ENCODE measurements around the gene IL22RA2.

DNA sequence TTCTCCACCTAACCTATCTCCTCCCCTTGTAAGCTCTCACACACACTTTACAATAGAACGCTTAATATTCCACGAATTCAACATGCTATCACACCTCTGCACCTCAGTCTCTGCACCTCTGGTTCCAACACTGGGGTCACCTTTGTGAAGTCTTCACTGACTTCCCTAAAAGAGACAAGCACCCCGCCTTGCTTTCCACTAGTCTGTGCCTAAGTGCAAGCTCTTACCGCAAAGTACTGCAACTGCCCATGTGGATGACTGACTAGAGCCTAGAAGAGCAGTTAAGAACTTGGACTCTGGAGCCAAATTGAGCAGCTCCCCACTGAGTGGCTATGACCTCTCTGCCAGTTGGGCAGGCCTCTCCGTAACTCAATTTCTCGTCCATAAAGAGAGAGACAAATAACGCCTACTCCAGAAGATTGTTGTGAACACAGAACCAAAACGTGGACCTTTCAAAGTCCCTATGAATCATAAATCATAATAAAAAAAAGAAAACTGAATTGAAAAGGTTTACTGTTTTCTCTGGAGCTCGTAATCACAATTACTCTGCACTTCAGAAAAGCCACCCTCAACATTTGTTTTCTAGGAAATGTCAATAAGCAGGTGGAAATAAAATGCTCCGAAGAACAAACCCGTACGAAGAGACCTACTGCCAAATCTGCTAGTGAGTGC is 44.5 kb upstream of the IL22RA2 start:
- TF ChIP-seq, protein P1, sequence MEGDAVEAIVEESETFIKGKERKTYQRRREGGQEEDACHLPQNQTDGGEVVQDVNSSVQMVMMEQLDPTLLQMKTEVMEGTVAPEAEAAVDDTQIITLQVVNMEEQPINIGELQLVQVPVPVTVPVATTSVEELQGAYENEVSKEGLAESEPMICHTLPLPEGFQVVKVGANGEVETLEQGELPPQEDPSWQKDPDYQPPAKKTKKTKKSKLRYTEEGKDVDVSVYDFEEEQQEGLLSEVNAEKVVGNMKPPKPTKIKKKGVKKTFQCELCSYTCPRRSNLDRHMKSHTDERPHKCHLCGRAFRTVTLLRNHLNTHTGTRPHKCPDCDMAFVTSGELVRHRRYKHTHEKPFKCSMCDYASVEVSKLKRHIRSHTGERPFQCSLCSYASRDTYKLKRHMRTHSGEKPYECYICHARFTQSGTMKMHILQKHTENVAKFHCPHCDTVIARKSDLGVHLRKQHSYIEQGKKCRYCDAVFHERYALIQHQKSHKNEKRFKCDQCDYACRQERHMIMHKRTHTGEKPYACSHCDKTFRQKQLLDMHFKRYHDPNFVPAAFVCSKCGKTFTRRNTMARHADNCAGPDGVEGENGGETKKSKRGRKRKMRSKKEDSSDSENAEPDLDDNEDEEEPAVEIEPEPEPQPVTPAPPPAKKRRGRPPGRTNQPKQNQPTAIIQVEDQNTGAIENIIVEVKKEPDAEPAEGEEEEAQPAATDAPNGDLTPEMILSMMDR (IDR thresholded peaks at IDR 0.05 in 4 of 5, conservative IDR thresholded peaks at IDR 0.05 in 1 of 5): no peak
- TF ChIP-seq POLR2A (IDR thresholded peaks at IDR 0.05): no peak

Data from gastrocnemius medialis (tissue), 4 donors.